ENCODE measurements around the gene PDE1A.
"Not testable (repeated sequence)": the region's sequence is repeated elsewhere in the genome, so short reads cannot be mapped to it uniquely, and the experiment has no call there.

PDE1A gene

GRCh38 chr2:182404975-182405561 lies 21.8 kb downstream of the PDE1A start:
- DNase-seq = no peak

- DNase-seq = no peak
Measured at GRCh38 chr2:182404092-182404491, 22.7 kb downstream of the PDE1A start.

- no peak for DNase-seq
Measured at GRCh38 chr2:182393270-182393760, 33.5 kb downstream of the PDE1A start.

- DNase-seq = no peak
Measured at GRCh38 chr2:182391443-182391842, 35.4 kb downstream of the PDE1A start.

GRCh38 chr2:182386267-182386880 lies 40.5 kb downstream of the PDE1A start:
- not testable (repeated sequence) for DNase-seq

GRCh38 chr2:182384860-182385259 lies 42.0 kb downstream of the PDE1A start:
- DNase-seq = no peak

GRCh38 chr2:182381225-182381624 lies 45.6 kb downstream of the PDE1A start:
- no peak for DNase-seq

- no peak for DNase-seq
Measured at GRCh38 chr2:182379241-182379640, 47.6 kb downstream of the PDE1A start.

- DNase-seq = no peak
Measured at GRCh38 chr2:182378759-182379158, 48.1 kb downstream of the PDE1A start.

- DNase-seq = no peak
Measured at GRCh38 chr2:182377467-182377866, 49.4 kb downstream of the PDE1A start.

- no peak for DNase-seq
Measured at GRCh38 chr2:182375862-182376261, 51.0 kb downstream of the PDE1A start.

- no peak for DNase-seq
Measured at GRCh38 chr2:182372661-182373060, 54.2 kb downstream of the PDE1A start.

GRCh38 chr2:182368996-182369395 lies 57.8 kb downstream of the PDE1A start:
- no peak for DNase-seq

GRCh38 chr2:182368446-182368845 lies 58.4 kb downstream of the PDE1A start:
- no peak for DNase-seq

- no peak for DNase-seq
Measured at GRCh38 chr2:182367401-182367800, 59.4 kb downstream of the PDE1A start.

- no peak for DNase-seq
Measured at GRCh38 chr2:182366628-182367027, 60.2 kb downstream of the PDE1A start.

GRCh38 chr2:182365855-182366254 lies 61.0 kb downstream of the PDE1A start:
- no peak for DNase-seq

- no peak for DNase-seq
Measured at GRCh38 chr2:182361477-182361876, 65.4 kb downstream of the PDE1A start.

GRCh38 chr2:182360663-182361260 lies 66.1 kb downstream of the PDE1A start:
- DNase-seq = no peak

GRCh38 chr2:182359990-182360662 lies 66.7 kb downstream of the PDE1A start:
- DNase-seq = no peak

- DNase-seq = no peak
Measured at GRCh38 chr2:182359027-182359989, 67.5 kb downstream of the PDE1A start.

- DNase-seq = no peak
Measured at GRCh38 chr2:182358601-182359000, 68.2 kb downstream of the PDE1A start.

- no peak for DNase-seq
Measured at GRCh38 chr2:182355815-182356214, 71.0 kb downstream of the PDE1A start.
